ENCODE measurements around the gene SCN4A.

GRCh38 chr17:63974594-63975192 lies 2.0 kb upstream of the SCN4A start:
- TF ChIP-seq POLR2AphosphoS5 (IDR thresholded peaks at IDR 0.05) (no peak), POLR2A (IDR thresholded peaks at IDR 0.05) (no peak), CTCF (IDR thresholded peaks at IDR 0.05) (no peak)

Data from breast epithelium (tissue), 3 donors.